Measurements from ENCODE around the gene SLIT1.

DNA sequence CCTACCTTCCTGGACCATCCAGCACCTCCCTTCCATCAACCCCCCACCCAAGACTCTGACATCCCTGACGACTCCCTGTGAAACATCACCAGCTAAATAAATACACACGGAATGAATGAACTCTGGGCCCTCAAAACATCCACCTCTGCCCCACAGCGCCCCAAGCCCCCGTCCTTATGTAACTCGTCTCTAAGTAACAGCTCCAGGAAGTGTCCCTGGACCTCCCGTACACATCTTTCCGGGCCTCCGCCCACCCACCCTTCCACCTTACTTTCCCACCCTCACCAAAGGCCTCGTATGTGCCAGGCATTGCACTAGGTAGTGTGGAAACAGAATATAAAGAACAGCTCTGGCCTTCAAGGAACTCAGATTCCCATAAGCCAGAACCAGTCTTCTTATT is 27.7 kb upstream of the SLIT1 start:
- TF ChIP-seq, protein P1, sequence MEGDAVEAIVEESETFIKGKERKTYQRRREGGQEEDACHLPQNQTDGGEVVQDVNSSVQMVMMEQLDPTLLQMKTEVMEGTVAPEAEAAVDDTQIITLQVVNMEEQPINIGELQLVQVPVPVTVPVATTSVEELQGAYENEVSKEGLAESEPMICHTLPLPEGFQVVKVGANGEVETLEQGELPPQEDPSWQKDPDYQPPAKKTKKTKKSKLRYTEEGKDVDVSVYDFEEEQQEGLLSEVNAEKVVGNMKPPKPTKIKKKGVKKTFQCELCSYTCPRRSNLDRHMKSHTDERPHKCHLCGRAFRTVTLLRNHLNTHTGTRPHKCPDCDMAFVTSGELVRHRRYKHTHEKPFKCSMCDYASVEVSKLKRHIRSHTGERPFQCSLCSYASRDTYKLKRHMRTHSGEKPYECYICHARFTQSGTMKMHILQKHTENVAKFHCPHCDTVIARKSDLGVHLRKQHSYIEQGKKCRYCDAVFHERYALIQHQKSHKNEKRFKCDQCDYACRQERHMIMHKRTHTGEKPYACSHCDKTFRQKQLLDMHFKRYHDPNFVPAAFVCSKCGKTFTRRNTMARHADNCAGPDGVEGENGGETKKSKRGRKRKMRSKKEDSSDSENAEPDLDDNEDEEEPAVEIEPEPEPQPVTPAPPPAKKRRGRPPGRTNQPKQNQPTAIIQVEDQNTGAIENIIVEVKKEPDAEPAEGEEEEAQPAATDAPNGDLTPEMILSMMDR (IDR thresholded peaks at IDR 0.05; ENCODE audit: insufficient read depth, low read depth, low read length), result no peak
- no peak for TF ChIP-seq EZH2 (IDR thresholded peaks at IDR 0.05; ENCODE audit: insufficient read depth, low read length)
